T-helper 17 cell (primary cell): ENCODE results near the gene LMX1B. TPM values are rescaled to one million over a fixed set of nuclear protein-coding genes. Genes with fewer than 3 reads are reported as not detected.
"Not testable (repeated sequence)": the region's sequence is repeated elsewhere in the genome, so short reads cannot be mapped to it uniquely, and the experiment has no call there.

ENCODE experiments used
- ATAC-seq: fragments of 150-1000 bp; cut with Tn5 transposase; 2 replicates; pipeline ENCODE4 v1.10.0; 2021; ENCODE audit warnings: mild to moderate bottlenecking, moderate library complexity
- DNase-seq, 3 donors: peaks; one replicate each; pipeline versions ENCODE4 v3.0.0 to v3.0.0-alpha.2; 2020 to 2021
- H3K9me3 ChIP-seq: one replicate; pipeline ENCODE4 v1.7.0; 2013; ENCODE audit warnings: low read length, mild to moderate bottlenecking; ENCODE audit not compliant: control insufficient read depth, poor library complexity, severe bottlenecking
- H3K27ac Mint-ChIP-seq: one replicate; pipeline ENCODE4 v1.8.0; 2022; ENCODE audit warnings: mild to moderate bottlenecking, moderate library complexity, mixed read lengths
- H3K27me3 Mint-ChIP-seq: one replicate; pipeline ENCODE4 v1.8.0; 2022; ENCODE audit warnings: mixed read lengths
- H3K36me3 Mint-ChIP-seq: one replicate; pipeline ENCODE4 v1.8.0; 2022; ENCODE audit warnings: low read depth, mixed read lengths
- H3K4me1 Mint-ChIP-seq: one replicate; pipeline ENCODE4 v1.8.0; 2022; ENCODE audit warnings: mild to moderate bottlenecking, mixed read lengths
- H3K4me3 Mint-ChIP-seq: one replicate; pipeline ENCODE4 v1.8.0; 2022; ENCODE audit warnings: mild to moderate bottlenecking, moderate library complexity, mixed read lengths
- total RNA-seq, 4 donors: library from RNA in 2 of 4; stranded (reverse) in 2 of 4; gene quantifications; one replicate each; pipeline ENCODE4 v1.2.3 and lab custom pipeline; 2022 to 2026

Gene LMX1B
- total RNA-seq, 2 donors from 2014 or later = not detected

GRCh38 chr9:126701813-126702140 is 88.0 kb downstream of the LMX1B start:
- H3K9me3 ChIP-seq = no peaks in the 10 kb centered on the region
- H3K36me3 Mint-ChIP-seq = no peaks in the 10 kb centered on the region
- peaks cover 15% of the 10 kb centered on the region for H3K4me1 Mint-ChIP-seq
- H3K27ac Mint-ChIP-seq = peak overlapping the region; percentile 39
- DNase-seq (no peak), ATAC-seq (no peak)
- H3K27me3 Mint-ChIP-seq = peaks cover 63% of the 10 kb centered on the region
- no peak overlapping the region for H3K4me3 Mint-ChIP-seq

GRCh38 chr9:126702151-126703001 is 88.6 kb downstream of the LMX1B start:
- no peaks in the 10 kb centered on the region for H3K9me3 ChIP-seq
- ATAC-seq = peak; percentile 46
- H3K4me1 Mint-ChIP-seq = peaks cover 15% of the 10 kb centered on the region
- peak overlapping the region; percentile 39 for H3K27ac Mint-ChIP-seq
- peaks cover 61% of the 10 kb centered on the region for H3K27me3 Mint-ChIP-seq
- peak in 1 of 3 donors; percentile 24 for DNase-seq
- H3K4me3 Mint-ChIP-seq = no peak overlapping the region
- no peaks in the 10 kb centered on the region for H3K36me3 Mint-ChIP-seq

DNA sequence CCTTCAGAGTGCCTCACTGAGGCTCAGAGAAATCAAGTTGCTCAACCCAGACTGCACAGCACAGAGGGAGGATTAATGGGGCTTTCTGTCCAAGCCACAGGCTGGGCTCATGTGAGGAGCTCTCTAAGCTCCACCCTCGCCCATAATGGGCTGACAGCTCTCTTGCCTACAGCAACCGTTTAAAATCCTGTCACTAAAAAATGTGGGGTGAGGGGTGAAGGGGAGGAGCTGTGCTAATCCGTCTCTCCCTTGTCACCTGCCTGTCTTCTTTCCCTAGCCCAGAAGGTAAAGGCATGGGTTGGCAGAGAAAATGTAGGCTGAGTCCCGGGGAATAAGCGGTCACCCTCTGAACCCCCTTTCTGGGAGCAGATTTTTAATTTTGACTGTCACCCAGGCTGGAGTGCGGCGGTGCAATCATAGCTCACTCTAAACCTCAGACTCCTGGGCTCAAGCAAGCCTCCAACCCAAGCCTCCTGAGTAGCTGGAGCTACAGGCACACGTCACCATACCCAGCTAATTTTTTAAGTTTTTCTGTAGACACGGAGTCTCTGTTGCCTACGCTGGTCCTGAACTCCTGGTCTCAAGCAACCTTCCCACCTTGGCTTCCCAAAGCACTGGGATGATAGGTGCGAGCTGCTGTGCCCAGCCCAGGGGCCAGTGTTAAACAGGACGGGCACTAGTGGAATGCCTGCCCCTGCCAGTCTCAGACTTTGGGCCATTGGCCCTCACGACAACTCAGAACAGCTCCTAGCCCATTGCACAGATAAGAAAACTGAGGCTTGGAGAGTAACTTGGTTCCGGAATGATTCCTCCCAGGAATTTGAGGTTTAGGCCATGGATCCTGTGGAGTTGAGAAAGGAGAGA is 89.5 kb downstream of the LMX1B start:
- H3K9me3 ChIP-seq = no peaks in the 10 kb centered on the region
- no peak for ATAC-seq
- H3K27ac Mint-ChIP-seq = no peak overlapping the region
- no peak for DNase-seq
- no peak overlapping the region for H3K4me3 Mint-ChIP-seq
- H3K4me1 Mint-ChIP-seq = peaks cover 15% of the 10 kb centered on the region
- no peaks in the 10 kb centered on the region for H3K36me3 Mint-ChIP-seq
- H3K27me3 Mint-ChIP-seq = peaks cover 59% of the 10 kb centered on the region

DNA sequence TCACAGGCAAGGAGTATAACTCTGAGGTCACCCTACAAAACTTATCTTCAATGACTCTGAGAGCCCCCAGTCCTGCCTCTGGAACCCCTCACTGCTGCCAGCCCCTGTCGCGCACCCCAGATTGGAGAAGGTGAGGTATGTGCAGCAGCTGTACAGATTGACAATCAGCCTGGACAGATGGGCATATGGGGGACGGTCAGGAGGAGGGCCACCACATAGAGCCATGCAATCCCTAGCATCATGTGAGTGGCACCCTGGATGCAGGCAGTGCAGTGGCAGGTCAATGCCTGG is 90.1 kb downstream of the LMX1B start:
- H3K9me3 ChIP-seq = no peaks in the 10 kb centered on the region
- no peak for ATAC-seq
- Mint-ChIP-seq H3K36me3 (peaks cover 2% of the 10 kb centered on the region), H3K27ac (no peak overlapping the region), H3K4me1 (peaks cover 15% of the 10 kb centered on the region), H3K27me3 (peaks cover 56% of the 10 kb centered on the region), H3K4me3 (no peak overlapping the region)
- no peak for DNase-seq

DNA sequence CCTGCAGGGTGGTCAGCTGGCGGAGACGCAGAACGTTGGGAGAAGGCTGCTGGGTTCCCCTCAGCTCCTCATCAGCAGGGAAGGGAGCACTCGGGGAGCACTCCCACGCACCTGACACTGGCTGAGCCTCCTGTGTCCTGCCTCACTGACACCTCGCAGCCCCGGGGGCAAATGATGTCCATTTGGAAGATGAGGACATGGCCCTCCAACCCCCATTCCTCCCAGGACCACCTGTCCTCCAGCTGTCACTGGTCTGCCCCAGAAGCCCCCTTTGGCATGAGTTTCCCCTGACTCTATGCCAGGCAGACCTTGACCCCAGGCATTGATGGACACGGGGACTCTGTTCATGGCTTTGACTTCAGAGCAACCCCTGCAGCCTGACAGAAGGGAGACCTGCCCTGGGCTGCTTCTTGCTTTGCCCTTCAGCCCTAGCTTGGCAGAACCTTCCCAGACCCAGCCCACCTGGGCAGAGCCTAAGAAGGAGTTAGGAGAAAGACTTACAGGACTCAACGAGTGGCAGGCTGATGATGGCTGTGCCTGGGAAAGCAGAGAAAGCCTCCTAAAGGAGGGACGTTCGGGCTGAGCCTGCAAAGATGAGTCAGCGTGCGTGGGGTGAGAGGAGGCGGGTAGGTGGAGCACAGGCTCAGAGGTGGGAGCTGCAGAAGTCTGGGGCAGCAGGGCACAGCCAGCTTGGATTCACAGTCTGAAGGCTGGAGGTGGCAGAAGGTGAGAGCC is 90.6 kb downstream of the LMX1B start:
- peak in 1 of 3 donors; percentile 5 for DNase-seq
- no peak for ATAC-seq
- no peaks in the 10 kb centered on the region for H3K9me3 ChIP-seq
- Mint-ChIP-seq H3K27ac (no peak overlapping the region), H3K4me3 (peak overlapping the region; percentile 15), H3K4me1 (peaks cover 15% of the 10 kb centered on the region), H3K36me3 (peaks cover 2% of the 10 kb centered on the region), H3K27me3 (peaks cover 54% of the 10 kb centered on the region)

DNA sequence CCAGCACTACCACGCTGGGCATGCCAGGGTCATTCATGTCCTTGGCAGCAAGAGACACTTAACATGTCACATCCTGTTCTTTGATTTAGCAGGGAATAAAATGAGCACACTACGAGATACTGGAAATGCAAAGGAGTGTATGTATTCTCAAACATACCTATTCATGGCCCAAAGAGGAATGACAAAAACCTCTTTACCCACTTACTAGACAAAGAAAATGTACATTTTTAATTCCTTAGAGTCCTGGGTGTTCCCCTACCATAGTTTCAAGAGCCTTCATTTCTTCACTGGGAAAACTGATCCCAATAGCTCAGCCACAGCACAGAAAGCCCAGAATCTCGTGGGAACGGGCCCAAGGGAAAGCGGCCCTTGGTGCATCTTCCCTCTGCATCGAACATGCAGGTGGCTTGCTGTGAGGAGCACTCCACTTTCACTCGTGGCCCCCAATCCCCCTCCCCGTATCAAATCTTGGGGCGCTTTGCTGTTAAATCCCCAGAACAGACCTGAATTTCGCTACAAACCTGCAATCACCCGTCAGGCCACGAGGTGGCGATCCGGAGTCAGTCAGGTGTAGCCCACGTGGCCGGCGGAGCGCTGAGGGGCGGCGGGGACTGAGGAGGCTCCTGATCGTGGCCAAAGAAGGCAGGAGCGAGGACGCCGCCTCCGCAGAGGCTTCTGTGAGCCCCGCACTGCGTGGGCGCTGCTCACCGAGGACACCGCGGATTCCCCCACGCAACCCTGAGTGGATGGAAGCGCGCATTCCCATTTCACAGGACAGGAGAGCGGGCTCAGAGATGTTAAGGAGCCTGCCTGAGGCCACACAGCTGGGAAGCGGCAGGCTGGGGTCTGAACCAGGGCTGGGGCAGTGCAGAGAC is 91.4 kb downstream of the LMX1B start:
- peaks cover 2% of the 10 kb centered on the region for H3K36me3 Mint-ChIP-seq
- H3K27ac Mint-ChIP-seq = no peak overlapping the region
- peak overlapping the region; percentile 92 for H3K4me3 Mint-ChIP-seq
- ATAC-seq (peak; percentile 82), DNase-seq (peak; percentile 74 to 83 (median 75))
- H3K9me3 ChIP-seq = no peaks in the 10 kb centered on the region
- peaks cover 47% of the 10 kb centered on the region for H3K27me3 Mint-ChIP-seq
- peaks cover 15% of the 10 kb centered on the region for H3K4me1 Mint-ChIP-seq

DNA sequence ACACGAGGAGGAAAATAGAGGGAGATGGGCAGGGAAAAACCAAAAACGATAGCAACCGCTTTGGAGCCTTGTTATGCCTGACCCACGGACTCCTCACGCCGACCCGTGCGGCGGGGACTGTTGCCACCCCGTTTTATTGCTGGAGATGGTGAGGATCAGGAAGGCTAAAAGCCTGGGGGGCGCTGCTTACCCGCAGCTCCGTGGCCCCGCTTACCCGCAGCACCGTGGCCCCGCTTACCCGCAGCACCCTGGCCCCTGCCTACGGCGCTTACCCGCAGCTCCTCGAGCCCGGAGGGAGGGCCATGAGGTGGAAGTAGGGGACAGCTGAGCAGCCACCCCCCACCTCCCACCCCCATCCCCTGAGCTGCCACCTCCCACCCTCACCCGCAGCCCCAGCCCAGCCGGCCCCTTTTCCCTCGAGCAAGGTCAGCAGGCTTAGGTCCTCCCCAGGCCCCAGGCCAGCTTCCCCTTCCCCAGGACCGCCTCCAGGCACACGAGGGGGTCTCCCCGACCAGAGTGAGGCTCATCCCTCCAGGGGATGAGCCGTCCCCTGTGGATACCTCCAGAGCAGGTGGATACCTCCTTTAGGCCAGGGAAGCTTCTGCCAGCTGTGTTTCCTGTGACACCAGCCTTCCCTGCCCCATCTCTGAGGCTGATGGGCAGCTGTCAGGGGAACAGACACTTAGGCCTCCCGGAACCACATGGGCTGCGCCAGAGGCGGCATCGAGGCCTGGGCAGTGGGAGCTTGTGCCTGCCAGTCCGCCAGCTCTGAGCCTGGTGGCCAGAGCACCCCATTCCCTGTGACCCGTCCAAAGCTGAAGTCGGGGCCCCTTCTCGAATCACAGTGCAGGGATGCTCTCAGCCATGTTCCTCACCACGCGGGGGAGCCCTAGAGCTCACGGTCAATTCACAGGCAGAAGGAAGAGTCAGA is 92.3 kb downstream of the LMX1B start:
- peak; percentile 57 to 72 (median 57) for DNase-seq
- peak; percentile 78 for ATAC-seq
- Mint-ChIP-seq H3K27me3 (peaks cover 44% of the 10 kb centered on the region), H3K36me3 (peaks cover 2% of the 10 kb centered on the region), H3K4me1 (peaks cover 15% of the 10 kb centered on the region), H3K4me3 (peak overlapping the region; percentile 92), H3K27ac (no peak overlapping the region)
- H3K9me3 ChIP-seq = no peaks in the 10 kb centered on the region

DNA sequence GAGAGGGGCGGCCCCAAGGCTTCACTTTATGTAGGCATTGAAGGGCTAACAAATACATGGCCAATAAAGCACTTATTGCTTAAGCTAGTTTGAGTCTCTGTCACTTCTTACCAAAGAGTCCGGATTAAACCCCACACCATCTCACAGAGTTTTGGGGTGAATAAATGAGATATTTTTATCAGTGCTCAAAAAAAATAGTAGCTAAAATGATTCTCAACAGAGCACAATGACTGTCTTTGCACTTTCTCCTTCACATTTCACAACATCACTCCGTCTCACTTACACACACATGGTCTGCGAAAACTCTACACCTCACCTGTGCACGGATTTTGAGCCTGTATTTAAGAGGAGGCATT is 92.9 kb downstream of the LMX1B start:
- peaks cover 15% of the 10 kb centered on the region for H3K4me1 Mint-ChIP-seq
- ATAC-seq (no peak), DNase-seq (no peak)
- peaks cover 2% of the 10 kb centered on the region for H3K36me3 Mint-ChIP-seq
- no peak overlapping the region for H3K4me3 Mint-ChIP-seq
- H3K27ac Mint-ChIP-seq = no peak overlapping the region
- H3K9me3 ChIP-seq = no peaks in the 10 kb centered on the region
- peaks cover 37% of the 10 kb centered on the region for H3K27me3 Mint-ChIP-seq

DNA sequence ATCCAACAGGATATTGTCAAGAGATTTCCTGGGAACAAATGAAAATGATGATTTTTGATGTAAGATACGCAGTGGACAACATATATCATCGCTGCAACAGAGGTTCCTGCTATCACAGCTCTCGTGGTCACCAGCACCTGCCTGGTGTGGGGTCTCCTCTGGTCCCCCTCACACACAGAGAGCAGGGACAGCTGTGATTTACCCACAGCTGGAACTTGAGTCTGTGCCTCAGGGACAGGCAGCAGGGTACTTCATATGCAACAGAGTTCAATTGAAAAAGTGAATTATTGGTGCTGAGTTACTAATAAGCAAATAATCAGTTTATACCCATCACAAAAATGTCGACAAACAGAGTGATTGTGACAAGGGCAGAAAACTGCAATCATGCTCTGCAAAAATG is 93.4 kb downstream of the LMX1B start:
- Mint-ChIP-seq H3K27ac (no peak overlapping the region), H3K36me3 (peaks cover 2% of the 10 kb centered on the region), H3K4me1 (peaks cover 15% of the 10 kb centered on the region), H3K4me3 (no peak overlapping the region), H3K27me3 (peaks cover 33% of the 10 kb centered on the region)
- DNase-seq = no peak
- ATAC-seq = no peak
- H3K9me3 ChIP-seq = no peaks in the 10 kb centered on the region

DNA sequence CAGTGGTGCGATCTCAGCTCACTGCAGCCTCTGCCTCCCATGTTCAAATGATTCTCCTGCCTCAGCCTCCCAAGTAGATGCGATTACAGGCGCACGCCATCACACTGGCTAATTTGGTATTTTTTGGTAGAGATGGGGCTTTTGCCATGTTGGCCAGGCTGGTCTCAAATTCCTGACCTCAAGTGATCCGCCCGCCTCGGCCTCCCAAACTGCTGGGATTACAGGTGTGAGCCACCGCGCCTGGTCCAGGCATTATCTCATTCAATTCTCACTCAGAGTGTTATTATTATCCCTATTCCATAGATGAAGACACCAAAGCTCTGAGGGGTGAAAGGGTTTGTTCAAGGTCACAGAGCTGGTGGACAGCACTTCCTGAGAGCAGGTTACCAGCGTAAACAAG is 94.0 kb downstream of the LMX1B start:
- not testable (repeated sequence) for H3K27ac Mint-ChIP-seq, ATAC-seq, H3K9me3 ChIP-seq, H3K36me3 Mint-ChIP-seq, H3K4me3 Mint-ChIP-seq, DNase-seq
- peaks cover 15% of the 10 kb centered on the region for H3K4me1 Mint-ChIP-seq
- H3K27me3 Mint-ChIP-seq = peaks cover 27% of the 10 kb centered on the region

- H3K9me3 ChIP-seq = no peaks in the 10 kb centered on the region
- no peak overlapping the region for H3K27ac Mint-ChIP-seq
- peaks cover 22% of the 10 kb centered on the region for H3K27me3 Mint-ChIP-seq
- H3K4me3 Mint-ChIP-seq = no peak overlapping the region
- H3K36me3 Mint-ChIP-seq = peaks cover 2% of the 10 kb centered on the region
- no peak for DNase-seq
- H3K4me1 Mint-ChIP-seq = peaks cover 15% of the 10 kb centered on the region
- ATAC-seq = no peak
Measured at GRCh38 chr9:126708178-126708577, 94.5 kb downstream of the LMX1B start.

DNA sequence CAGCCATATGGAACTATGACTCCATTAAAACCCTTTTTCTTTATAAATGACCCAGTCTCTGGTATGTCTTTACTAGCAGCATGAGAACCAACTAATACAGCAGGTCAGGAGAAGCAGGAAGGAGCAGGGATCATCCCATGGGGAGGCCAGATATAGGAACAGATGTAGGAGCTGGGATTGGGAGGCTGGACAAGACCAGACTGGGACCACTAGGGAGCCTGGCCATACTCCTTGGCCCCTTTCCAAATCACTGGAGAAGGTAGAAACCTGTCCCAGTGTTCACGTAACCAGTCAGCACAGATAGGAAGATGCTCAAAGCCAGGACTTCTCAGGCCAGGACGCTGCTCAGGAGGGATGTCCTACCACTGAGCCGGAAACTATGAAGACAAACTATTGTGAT is 95.5 kb downstream of the LMX1B start:
- H3K9me3 ChIP-seq = no peaks in the 10 kb centered on the region
- DNase-seq = no peak
- peaks cover 15% of the 10 kb centered on the region for H3K4me1 Mint-ChIP-seq
- peaks cover 12% of the 10 kb centered on the region for H3K27me3 Mint-ChIP-seq
- no peak overlapping the region for H3K4me3 Mint-ChIP-seq
- no peak for ATAC-seq
- peaks cover 2% of the 10 kb centered on the region for H3K36me3 Mint-ChIP-seq
- H3K27ac Mint-ChIP-seq = no peak overlapping the region
